RPMI7951 (cell line): Measurements from ENCODE around the gene PEAK3. TPM values are rescaled to one million over a fixed set of nuclear protein-coding genes. Genes with fewer than 3 reads are reported as not detected.

Source experiments
- DNase-seq: peaks from one replicate; pipeline ENCODE4 v3.0.0-alpha.2; 2012; ENCODE audit warnings: low read depth
- total RNA-seq: library from RNA; depleted of rRNA; stranded (reverse); fragments of >200 nt; shearing (Covaris generic); gene quantifications from 2 replicates; pipeline ENCODE4 v1.2.3, GENCODE V29; 2014

PEAK3 gene
- total RNA-seq, 1 experiment from 2014 or later: 0.24 TPM

GRCh38 chr19:2270423-2271233 lies 11.3 kb downstream of the PEAK3 start:
- peak; percentile 82 for DNase-seq

GRCh38 chr19:2270157-2270422 lies 11.9 kb downstream of the PEAK3 start:
- no peak for DNase-seq

DNA sequence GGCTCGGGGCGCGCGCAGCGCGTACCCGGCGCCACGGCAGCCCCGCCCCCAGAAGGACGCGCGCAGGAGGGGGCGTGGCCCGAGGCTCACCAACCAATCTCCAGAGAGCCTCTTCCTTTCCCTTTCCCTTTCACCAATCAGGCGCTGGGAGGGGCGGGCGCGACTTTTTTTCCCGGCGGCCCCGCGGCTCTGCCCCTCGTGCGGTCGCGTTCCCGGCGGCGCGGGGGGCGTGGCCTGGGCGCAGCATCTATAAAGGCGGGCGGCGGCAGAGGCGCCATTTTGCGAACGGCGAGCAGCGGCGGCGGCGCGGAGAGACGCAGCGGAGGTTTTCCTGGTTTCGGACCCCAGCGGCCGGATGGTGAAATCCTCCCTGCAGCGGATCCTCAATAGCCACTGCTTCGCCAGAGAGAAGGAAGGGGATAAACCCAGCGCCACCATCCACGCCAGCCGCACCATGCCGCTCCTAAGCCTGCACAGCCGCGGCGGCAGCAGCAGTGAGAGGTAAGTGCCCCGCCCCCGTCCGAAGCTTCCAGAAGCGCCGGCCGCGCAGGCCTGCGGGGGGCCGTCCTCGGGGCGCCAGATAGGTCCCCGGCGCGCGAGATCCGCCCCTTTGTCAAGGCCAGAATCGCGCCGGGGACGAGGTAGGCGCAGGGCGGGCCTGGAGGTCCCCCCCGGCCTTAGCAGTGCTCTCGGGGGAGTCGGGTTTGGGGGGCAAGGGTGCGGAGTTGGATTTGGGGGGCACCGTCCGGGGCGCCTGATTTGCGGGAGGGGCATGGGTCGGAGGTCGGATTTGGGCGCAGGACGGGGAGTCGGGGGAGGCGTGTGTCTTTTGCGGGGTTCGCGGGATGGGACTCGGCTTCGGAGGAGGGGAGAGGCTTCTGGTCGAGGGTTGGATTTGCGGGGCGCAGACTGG lies 12.5 kb downstream of the PEAK3 start:
- peak; percentile 95 for DNase-seq

DNA sequence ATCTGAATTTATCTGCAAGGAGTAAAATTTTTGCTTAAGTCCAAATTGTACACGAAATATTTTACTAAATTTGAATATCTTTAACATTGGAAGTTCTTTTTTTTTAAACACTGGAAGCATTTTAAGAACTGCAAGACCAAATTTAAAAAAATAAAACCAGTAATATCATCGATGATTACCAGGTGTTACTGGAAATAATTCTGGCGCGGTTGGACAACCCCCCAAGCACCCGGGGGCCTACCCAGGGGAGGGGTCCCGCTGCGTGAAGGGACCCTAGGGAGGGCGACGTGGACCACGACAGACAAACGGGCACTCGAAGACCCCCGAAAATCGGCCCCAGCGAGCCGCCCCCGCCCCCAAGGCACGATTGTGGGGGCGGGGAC lies 13.1 kb downstream of the PEAK3 start:
- DNase-seq: no peak

DNA sequence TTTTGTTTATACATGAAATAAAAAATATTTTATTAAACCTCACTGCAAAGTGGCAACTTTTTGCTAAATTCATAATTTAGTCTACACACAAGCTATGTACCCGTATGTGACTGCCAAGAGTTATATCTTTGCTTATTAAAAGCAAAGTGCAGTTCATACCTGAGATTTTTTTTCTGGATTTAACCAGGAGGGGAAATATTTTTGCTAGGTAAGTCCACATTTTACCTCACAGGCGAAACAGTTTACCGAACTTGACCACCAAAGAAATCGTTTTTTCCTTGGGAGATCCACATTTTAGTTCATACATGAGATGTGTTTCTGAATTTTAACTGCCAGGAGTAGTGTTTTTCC lies 13.5 kb downstream of the PEAK3 start:
- DNase-seq: no peak

GRCh38 chr19:2266183-2266993 lies 15.6 kb downstream of the PEAK3 start:
- DNase-seq: peak; percentile 76

DNA sequence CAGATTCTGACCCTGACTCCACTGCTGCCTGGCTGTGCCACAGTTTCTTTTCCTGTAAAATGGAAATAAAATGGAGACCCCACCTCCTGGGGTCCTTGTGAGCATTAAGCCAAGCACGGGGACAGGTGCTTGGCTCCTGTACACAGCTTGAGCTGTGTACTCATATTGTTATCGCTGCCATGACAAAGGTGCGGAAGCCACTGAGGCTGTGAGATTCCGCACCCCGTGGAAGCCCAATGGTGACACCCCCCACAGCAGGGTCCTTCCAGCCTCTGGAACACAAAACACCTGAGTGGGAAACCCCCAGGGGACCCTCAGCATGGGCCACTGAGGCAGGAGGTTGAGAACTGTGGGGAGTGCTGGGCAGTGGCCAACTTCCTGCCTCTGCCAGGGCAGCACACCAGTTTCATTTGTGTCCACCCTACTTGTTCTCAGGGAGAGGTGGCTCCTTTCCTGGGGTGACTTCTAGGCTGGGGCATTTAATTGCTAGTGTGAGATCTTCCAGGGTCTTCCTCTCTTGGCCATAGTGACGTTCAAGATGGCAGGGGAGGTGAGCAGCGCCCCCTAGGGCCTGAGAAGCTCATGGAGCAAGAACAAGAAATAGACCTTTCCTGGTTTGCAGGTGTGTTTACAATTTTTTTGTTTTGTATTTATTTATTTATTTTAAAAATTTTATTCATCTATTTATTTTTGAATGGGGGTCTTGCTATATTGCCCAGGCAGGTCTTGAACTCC lies 20.4 kb downstream of the PEAK3 start:
- no peak for DNase-seq

- DNase-seq: no peak
These were observed 21.6 kb downstream of the PEAK3 start for GRCh38 chr19:2260341-2260805.

GRCh38 chr19:2259336-2259735 lies 22.6 kb downstream of the PEAK3 start:
- DNase-seq: no peak

GRCh38 chr19:2255982-2256685 lies 25.8 kb downstream of the PEAK3 start, which contains the start of gene JSRP1:
Gene JSRP1 (minus strand): TSS chr19:2256417. CDS start chr19:2255314, 1,103 bp downstream.
- DNase-seq: no peak

DNA sequence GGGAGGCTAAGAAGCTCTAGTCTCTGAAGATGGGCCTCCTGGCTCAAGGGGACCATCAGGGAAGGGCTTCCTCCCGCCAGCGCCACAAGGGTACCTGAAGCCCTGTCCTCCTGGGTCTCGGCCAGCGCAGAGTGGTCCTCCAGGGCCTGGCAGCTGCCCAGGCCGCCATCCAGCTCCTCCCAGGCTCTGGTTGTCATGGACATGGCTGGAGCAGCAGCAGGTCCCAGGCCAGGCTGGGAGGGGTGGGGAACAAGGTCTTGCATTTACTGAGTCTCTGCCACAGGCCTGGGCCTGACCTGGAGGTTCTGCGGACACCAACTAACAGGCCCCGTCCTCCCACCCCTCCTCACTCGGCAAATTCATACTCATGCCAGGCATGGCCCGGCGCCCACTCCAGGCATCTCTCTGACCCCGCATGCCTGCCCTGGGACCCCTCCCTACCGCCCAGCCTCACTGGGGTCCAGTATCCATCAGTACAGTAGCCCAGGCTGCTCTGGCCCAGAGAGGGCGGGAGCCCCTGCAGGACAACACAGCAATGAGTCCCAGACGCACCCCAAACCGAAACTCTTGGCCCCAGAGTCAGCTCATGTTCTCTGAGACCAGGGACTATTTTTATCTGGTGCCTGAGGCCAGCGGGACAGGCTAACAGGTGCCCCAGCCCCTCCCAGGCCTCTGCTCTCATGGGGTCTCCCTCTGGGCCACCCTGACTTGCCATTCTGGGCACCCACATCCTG lies 26.7 kb downstream of the PEAK3 start:
- no peak for DNase-seq

DNA sequence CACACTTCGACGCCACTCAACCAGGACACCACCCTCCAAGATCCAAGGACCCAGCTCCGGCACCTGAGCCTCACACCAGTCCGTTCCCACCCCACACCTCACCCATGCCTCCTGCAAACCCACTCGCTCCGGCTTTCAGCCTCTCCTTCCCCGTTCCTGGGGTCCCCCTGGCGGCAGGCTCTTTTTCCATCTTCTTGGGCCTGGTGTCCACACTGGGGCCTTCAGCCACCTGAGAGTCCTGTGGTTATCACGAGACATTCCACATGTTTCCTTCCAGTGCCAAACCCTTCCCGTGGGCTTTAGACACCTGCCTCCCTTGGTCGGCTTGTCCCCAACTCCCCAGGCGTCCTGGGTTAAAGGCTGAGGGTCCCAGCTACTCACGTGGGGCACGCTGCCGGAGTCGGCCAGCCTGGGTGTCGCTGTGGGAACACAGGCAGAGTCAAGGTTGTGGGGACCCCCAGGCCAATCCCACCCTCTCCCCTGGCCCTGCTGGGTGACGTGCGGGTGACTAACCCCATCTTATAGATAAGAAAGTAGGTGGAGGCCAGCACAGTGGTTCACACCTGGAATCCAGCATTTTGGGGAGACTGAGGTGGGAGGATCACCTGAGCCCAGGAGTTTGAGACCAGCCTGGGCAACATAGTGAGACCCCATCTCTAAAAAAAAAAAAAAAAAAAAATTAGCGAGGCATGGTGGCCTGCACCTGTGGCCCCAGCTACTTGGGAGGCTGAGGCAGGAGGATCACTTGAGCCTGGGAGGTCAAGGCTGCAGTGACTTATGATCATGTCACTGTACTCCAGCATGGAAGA lies 27.7 kb downstream of the PEAK3 start:
- no peak for DNase-seq

DNA sequence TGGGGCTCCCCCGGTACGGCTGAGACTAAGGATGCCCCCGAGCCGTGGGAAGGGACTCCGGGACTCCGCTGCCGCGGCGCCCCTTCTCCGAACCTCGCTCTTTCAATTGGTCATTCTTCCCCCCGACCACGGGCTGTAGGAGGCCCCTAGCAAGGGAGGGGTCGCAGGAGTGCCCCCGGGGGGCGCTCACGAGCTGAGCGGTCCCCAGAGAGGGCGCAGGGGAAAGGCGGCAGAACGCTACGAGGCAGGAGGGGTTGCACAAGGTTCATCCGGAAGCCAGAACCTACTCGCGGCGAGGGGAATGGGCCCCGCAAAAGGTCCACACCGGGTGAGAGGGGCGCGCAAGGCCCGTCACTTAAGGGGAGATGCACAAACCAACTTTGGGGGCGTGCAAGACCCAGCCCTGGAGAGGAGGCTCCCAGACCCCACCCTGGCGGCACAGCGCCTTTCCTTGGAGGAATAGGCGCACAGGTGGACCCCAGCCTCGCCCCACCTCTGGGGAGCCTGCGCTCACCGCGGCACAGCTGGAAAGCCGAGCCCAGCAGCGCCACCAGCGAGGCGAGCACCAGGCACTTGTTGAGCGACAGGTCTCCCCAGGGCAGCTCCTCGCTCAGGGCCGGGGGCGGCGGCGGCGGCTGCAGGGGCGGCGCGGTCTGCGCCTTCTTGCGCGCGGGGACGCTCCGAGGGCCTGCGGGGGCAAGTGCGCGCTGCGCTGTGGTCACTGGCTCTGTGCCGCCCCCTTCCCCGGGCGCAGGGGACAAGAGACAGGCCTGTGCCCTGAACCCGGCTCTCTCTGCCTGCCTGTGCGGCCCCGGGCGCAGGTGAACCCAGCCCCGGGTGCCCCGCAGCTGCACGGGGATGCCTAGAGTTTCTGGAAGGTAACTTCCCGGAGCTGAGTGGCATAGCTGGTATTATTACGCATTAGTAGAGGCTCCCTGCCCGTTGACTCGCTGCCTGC lies 28.6 kb downstream of the PEAK3 start:
- DNase-seq: no peak

DNA sequence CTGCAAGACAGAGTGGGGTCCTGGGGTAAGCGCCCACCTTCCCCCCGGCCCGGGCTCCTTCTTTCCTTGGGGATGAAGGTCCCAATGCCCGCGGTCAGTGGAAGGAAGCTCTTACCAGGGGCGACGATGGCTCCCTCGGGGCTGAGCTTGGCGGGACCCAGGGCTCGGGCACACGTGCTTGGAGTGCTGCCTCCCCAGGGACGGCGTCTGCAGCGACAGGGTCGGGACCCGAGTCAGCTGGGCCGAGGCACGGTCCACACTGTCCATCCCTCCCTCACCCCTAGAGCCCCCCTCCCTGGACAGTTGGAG lies 29.2 kb downstream of the PEAK3 start:
- DNase-seq: no peak

- DNase-seq: no peak
These were observed 29.7 kb downstream of the PEAK3 start for GRCh38 chr19:2252055-2252796.

- no peak for DNase-seq
These were observed 30.6 kb downstream of the PEAK3 start for GRCh38 chr19:2251106-2252054.
